Measurements from ENCODE around the gene SULT2B1. TPM values are rescaled to one million over a fixed set of nuclear protein-coding genes. Genes with fewer than 3 reads are reported as not detected.

SULT2B1 gene
- total RNA-seq, 4 donors from 2014 or later: 1.0 TPM; not detected in 3

GRCh38 chr19:48598996-48599700, 47.2 kb downstream of the SULT2B1 start:
- Histone ChIP-seq H3K27me3 (peaks cover 0 to 29% (median 0%) of the 10 kb centered on the region in 4 donors), H3K9me3 (no peaks in the 10 kb centered on the region), H3K4me3 (no peak overlapping the region), H3K27ac (replicated peaks in 1 of 4) (no peak overlapping the region), H3K36me3 (no peaks in the 10 kb centered on the region), H3K4me1 (no peaks in the 10 kb centered on the region)
- intact Hi-C loops (cut with DNase I): no loop called here
- no peak for TF ChIP-seq POLR2A (IDR thresholded peaks at IDR 0.05; ENCODE audit: low read depth)
- no peak for TF ChIP-seq CTCF (IDR thresholded peaks at IDR 0.05)
- no peak for TF ChIP-seq POLR2AphosphoS5 (IDR thresholded peaks at IDR 0.05)
- TF ChIP-seq EP300 (IDR thresholded peaks at IDR 0.05): no peak
- WGBS: 66% methylated on average over 22 of the region's 30 CpGs
- no peak for DNase-seq (ENCODE audit: extremely low spot score)

GRCh38 chr19:48600679-48601417, 48.9 kb downstream of the SULT2B1 start:
- H3K9me3 ChIP-seq: no peaks in the 10 kb centered on the region
- no peaks in the 10 kb centered on the region for H3K4me1 ChIP-seq
- intact Hi-C loops (cut with DNase I): no loop called here
- peaks cover 0 to 29% (median 0%) of the 10 kb centered on the region in 4 donors for H3K27me3 ChIP-seq
- no peaks in the 10 kb centered on the region for H3K36me3 ChIP-seq
- WGBS: 86% methylated on average over 13 of the region's 21 CpGs
- TF ChIP-seq POLR2A (IDR thresholded peaks at IDR 0.05; ENCODE audit: low read depth) (no peak), POLR2AphosphoS5 (IDR thresholded peaks at IDR 0.05) (no peak), CTCF (IDR thresholded peaks at IDR 0.05) (no peak), EP300 (IDR thresholded peaks at IDR 0.05) (no peak)
- DNase-seq (ENCODE audit: extremely low spot score): no peak
- no peak overlapping the region for H3K27ac ChIP-seq (replicated peaks in 1 of 4)
- H3K4me3 ChIP-seq: no peak overlapping the region

- no peak for DNase-seq (ENCODE audit: extremely low spot score)
- H3K27me3 ChIP-seq: peaks cover 0 to 29% (median 0%) of the 10 kb centered on the region in 4 donors
- H3K27ac ChIP-seq (replicated peaks in 1 of 4): no peak overlapping the region
- no peak overlapping the region for H3K4me3 ChIP-seq
- TF ChIP-seq POLR2AphosphoS5 (IDR thresholded peaks at IDR 0.05) (no peak), EP300 (IDR thresholded peaks at IDR 0.05) (no peak), CTCF (IDR thresholded peaks at IDR 0.05) (no peak), POLR2A (IDR thresholded peaks at IDR 0.05; ENCODE audit: low read depth) (no peak)
- H3K9me3 ChIP-seq: no peaks in the 10 kb centered on the region
- no peaks in the 10 kb centered on the region for H3K4me1 ChIP-seq
- H3K36me3 ChIP-seq: no peaks in the 10 kb centered on the region
- intact Hi-C loops (cut with DNase I): no loop called here
- WGBS: 76% methylated on average over 9 of the region's 9 CpGs
These were observed 51.0 kb downstream of the SULT2B1 start for GRCh38 chr19:48603001-48603400.

- Histone ChIP-seq H3K27me3 (peaks cover 0 to 25% (median 0%) of the 10 kb centered on the region in 4 donors), H3K9me3 (no peaks in the 10 kb centered on the region), H3K4me3 (no peak overlapping the region), H3K4me1 (no peaks in the 10 kb centered on the region), H3K36me3 (no peaks in the 10 kb centered on the region), H3K27ac (replicated peaks in 1 of 4) (no peak overlapping the region)
- WGBS: 93% methylated on average over 38 of the region's 39 CpGs
- TF ChIP-seq CTCF (IDR thresholded peaks at IDR 0.05) (no peak), POLR2AphosphoS5 (IDR thresholded peaks at IDR 0.05) (no peak), EP300 (IDR thresholded peaks at IDR 0.05) (no peak)
- no peak for DNase-seq (ENCODE audit: extremely low spot score)
- intact Hi-C loops (cut with DNase I): no loop called here
These were observed 51.5 kb downstream of the SULT2B1 start for GRCh38 chr19:48603449-48603848.

All from esophagus muscularis mucosa (tissue), 4 donors.